ENCODE results near the gene PTPRJ. TPM values are rescaled to one million over a fixed set of nuclear protein-coding genes. Genes with fewer than 3 reads are reported as not detected.

Gene PTPRJ
- total and polyA plus RNA-seq, 9 of the 15 experiments (the other 6 are each of a cell fraction or from before 2014, with no cell fraction given): 0.56 to 10.7 (median 4.8) TPM

GRCh38 chr11:48216510-48216909 lies 236.2 kb downstream of the PTPRJ start, which contains the start of gene OR4B1 (continued):
- TF ChIP-seq ZBTB2 (IDR thresholded peaks at IDR 0.05): no peak
- TF ChIP-seq MYNN (IDR thresholded peaks at IDR 0.05): no peak
- no peak for TF ChIP-seq MYNN (CRISPR knock-in tag; IDR thresholded peaks at IDR 0.05)

MicroRNAs within 50 kb of the gene (microRNA counts, 767-probe panel; counts per million panel counts)
- 1,651 counts per million, percentile 41 among the panel's probes with 10 or more counts for microRNA hsa-miR-3161

Small RNA genes lying within 50 kb of the gene (microRNA-seq; reads per million reads assigned to microRNA genes)
- gene MIR3161 (ENCODE audit: borderline microRNAs expressed): not detected

Small RNA genes lying within 50 kb of the gene (small RNA-seq; reads per million reads assigned to genes)
- gene MIR3161: not detected

Other genes with a start within 250 kb of the PTPRJ start
- gene FNBP4, start 213.2 kb upstream of the PTPRJ start, total RNA-seq (2014; rRNA removed): 71.0 and 73.6 TPM in 2 replicates
- gene FNBP4, start 213.2 kb upstream of the PTPRJ start, total RNA-seq (2014; rRNA removed; fragmentation: Illumina TruSeq; extraction: Trizol): 75.5 and 90.3 TPM in 2 replicates
- gene FNBP4, start 213.2 kb upstream of the PTPRJ start, total RNA-seq (2015; rRNA removed; fragmentation: Illumina TruSeq; extraction: Trizol): 87.9 and 93.4 TPM in 2 replicates
- gene FNBP4, start 213.2 kb upstream of the PTPRJ start, total RNA-seq (2021): 76.9 and 80.3 TPM in 2 replicates
- 101 and 126 TPM in 2 replicates for gene FNBP4, start 213.2 kb upstream of the PTPRJ start, polyA plus RNA-seq (2011; rRNA removed)
- 95.1 and 104 TPM in 2 replicates for gene FNBP4, start 213.2 kb upstream of the PTPRJ start, polyA plus RNA-seq (2014; fragmentation: Illumina TruSeq; extraction: Trizol)
- gene FNBP4, start 213.2 kb upstream of the PTPRJ start, polyA plus RNA-seq (2014; fragmentation: Nextera tagmentation; extraction: Ambion mirVana): 10 to 100 TPM; 11.5 to 14.5 TPM
- 78.6 and 111 TPM in 2 replicates for gene FNBP4, start 213.2 kb upstream of the PTPRJ start, polyA plus RNA-seq (2014; rRNA removed)
- 41.5 and 47.1 TPM in 2 replicates for gene NUP160, start 132.2 kb upstream of the PTPRJ start, total RNA-seq (2014; rRNA removed)
- 77.4 and 89.6 TPM in 2 replicates for gene NUP160, start 132.2 kb upstream of the PTPRJ start, total RNA-seq (2014; rRNA removed; fragmentation: Illumina TruSeq; extraction: Trizol)
- 61.5 and 65.0 TPM in 2 replicates for gene NUP160, start 132.2 kb upstream of the PTPRJ start, total RNA-seq (2015; rRNA removed; fragmentation: Illumina TruSeq; extraction: Trizol)
- 77.8 and 81.0 TPM in 2 replicates for gene NUP160, start 132.2 kb upstream of the PTPRJ start, total RNA-seq (2021)
- 82.7 and 112 TPM in 2 replicates for gene NUP160, start 132.2 kb upstream of the PTPRJ start, polyA plus RNA-seq (2011; rRNA removed)
- 73.7 and 74.2 TPM in 2 replicates for gene NUP160, start 132.2 kb upstream of the PTPRJ start, polyA plus RNA-seq (2014; fragmentation: Illumina TruSeq; extraction: Trizol)
- 10 to 100 TPM; 44.5 to 60.2 TPM for gene NUP160, start 132.2 kb upstream of the PTPRJ start, polyA plus RNA-seq (2014; fragmentation: Nextera tagmentation; extraction: Ambion mirVana)
- gene NUP160, start 132.2 kb upstream of the PTPRJ start, polyA plus RNA-seq (2014; rRNA removed): 53.0 and 54.3 TPM in 2 replicates
- not detected in 2 replicates for gene OR4B1, start 236.3 kb downstream of the PTPRJ start, total RNA-seq (2014; rRNA removed)
- not detected in 2 replicates for gene OR4B1, start 236.3 kb downstream of the PTPRJ start, total RNA-seq (2014; rRNA removed; fragmentation: Illumina TruSeq; extraction: Trizol)
- gene OR4B1, start 236.3 kb downstream of the PTPRJ start, total RNA-seq (2015; rRNA removed; fragmentation: Illumina TruSeq; extraction: Trizol): not detected in 2 replicates
- not detected in 2 replicates for gene OR4B1, start 236.3 kb downstream of the PTPRJ start, total RNA-seq (2021)
- not detected in 2 replicates for gene OR4B1, start 236.3 kb downstream of the PTPRJ start, polyA plus RNA-seq (2011; rRNA removed)
- gene OR4B1, start 236.3 kb downstream of the PTPRJ start, polyA plus RNA-seq (2014; fragmentation: Illumina TruSeq; extraction: Trizol): not detected in 2 replicates
- not detected for gene OR4B1, start 236.3 kb downstream of the PTPRJ start, polyA plus RNA-seq (2014; fragmentation: Nextera tagmentation; extraction: Ambion mirVana)
- gene OR4B1, start 236.3 kb downstream of the PTPRJ start, polyA plus RNA-seq (2014; rRNA removed): not detected in 2 replicates

Measured in K562 (cell line).